ENCODE measurements around the gene GARIN1A.

- no peak for TF ChIP-seq POLR2AphosphoS5 (IDR thresholded peaks at IDR 0.05; ENCODE audit: low read depth)
- TF ChIP-seq, protein P1, sequence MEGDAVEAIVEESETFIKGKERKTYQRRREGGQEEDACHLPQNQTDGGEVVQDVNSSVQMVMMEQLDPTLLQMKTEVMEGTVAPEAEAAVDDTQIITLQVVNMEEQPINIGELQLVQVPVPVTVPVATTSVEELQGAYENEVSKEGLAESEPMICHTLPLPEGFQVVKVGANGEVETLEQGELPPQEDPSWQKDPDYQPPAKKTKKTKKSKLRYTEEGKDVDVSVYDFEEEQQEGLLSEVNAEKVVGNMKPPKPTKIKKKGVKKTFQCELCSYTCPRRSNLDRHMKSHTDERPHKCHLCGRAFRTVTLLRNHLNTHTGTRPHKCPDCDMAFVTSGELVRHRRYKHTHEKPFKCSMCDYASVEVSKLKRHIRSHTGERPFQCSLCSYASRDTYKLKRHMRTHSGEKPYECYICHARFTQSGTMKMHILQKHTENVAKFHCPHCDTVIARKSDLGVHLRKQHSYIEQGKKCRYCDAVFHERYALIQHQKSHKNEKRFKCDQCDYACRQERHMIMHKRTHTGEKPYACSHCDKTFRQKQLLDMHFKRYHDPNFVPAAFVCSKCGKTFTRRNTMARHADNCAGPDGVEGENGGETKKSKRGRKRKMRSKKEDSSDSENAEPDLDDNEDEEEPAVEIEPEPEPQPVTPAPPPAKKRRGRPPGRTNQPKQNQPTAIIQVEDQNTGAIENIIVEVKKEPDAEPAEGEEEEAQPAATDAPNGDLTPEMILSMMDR (IDR thresholded peaks at IDR 0.05; ENCODE audit: insufficient read depth, low read length), result no peak
Measured at GRCh38 chr7:128703609-128704241, 31.6 kb downstream of the GARIN1A start.
